Measurements from ENCODE around the gene SLC37A3.
A peak's percentile ranks its signal among the peaks of the same experiment; 100 is the strongest.
"Not testable (repeated sequence)": the region's sequence is repeated elsewhere in the genome, so short reads cannot be mapped to it uniquely, and the experiment has no call there.

Gene SLC37A3

GRCh38 chr7:140342727-140343514 lies 55.4 kb downstream of the SLC37A3 start:
- no peak for DNase-seq

DNA sequence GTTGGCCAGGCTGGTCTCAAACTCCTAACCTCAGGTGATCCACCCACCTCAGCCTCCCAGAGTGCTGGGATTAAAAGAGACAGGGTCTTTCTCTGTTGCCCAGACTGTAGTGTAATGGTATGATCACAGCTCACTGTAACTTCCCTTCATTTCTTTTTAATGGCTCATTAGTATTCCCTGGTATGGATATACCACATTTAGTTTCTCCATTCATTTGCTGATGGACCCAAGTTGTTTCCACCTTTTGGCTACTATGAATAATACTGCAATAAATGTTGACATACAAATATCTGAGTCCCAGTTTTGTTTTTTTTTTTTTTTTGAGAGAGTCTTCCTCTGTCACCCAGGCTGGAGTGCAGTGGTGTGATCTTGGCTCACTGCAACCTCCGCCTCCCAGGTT lies 59.4 kb downstream of the SLC37A3 start:
- DNase-seq: not testable (repeated sequence)

- no peak for DNase-seq
Observed at GRCh38 chr7:140334341-140335057, 63.8 kb downstream of the SLC37A3 start.

DNA sequence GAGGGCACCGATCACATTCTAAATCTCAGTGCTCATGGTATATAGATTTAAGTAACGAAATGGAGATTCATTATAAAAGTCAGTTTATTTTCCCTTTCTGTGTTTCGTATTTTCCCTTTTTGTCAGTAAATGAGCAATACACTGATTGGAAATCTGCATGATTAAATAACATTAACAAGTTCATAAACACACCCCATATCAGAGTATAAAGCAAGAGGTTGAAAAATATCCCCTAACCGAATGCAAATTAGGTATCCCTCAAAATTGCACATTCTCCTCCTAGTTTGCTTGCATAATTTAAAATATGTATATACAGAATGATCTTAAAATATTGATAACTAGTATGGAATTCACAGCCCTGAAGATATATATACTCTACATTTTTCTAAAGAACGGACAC lies 64.6 kb downstream of the SLC37A3 start:
- DNase-seq: no peak

DNA sequence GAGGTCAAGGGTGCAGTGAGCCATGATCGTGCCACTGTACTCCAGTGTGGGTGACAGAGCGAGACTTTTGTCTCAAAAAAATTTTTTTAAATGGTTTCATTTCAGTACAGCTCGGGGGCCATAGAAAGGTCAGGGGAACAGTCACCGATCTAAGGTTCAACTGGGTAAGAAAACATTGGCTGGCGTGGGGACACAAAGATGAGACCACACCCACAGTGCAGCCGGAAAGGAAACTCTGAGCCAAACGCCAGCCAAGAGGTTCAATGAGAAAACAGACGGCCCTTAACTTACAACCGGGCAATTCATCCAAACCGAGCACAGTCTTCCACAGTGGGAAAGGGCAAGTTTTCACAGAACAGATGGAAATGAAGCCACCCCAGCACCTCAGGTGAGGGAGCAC lies 65.1 kb downstream of the SLC37A3 start:
- DNase-seq: no peak

GRCh38 chr7:140330595-140330994 lies 67.7 kb downstream of the SLC37A3 start:
- DNase-seq: no peak

DNA sequence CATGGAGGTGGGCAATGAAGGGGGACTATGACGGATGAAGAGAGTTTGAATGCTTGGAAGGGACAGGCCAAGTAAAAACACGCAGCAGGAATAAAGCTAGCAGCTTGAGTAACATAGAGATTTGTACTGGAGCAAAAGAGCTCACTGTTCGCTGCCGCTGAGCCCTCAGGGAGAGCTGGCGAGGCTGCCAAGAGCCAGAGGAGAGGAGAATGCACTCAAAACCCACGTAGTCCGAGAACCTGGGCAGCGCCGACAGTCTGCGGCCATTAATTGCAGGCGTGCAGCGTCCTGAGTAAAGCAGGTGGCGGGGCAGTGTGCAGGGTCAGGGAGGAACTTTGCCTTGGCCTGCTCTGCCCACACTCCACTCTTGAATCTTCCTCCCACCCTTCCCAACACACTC lies 68.2 kb downstream of the SLC37A3 start:
- DNase-seq: no peak

DNA sequence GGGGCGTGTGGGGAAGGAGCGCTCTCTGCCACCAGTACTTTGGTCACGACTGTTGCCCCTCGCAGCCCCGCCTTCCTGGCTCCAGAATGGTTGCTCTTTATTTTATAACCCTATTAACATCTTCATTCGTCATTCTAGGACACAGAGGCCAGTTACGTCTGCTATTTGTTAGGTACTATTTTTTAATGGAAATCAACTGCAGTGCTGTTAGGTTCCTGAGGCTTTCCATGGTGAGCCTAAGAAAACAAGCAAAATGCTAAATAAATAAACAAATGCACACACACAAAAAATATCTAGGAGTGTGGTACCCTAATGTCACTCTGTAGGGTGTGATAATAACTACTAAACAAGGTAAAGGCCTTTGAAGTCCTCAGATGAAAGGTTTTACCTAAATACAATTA lies 71.1 kb downstream of the SLC37A3 start:
- no peak for DNase-seq

DNA sequence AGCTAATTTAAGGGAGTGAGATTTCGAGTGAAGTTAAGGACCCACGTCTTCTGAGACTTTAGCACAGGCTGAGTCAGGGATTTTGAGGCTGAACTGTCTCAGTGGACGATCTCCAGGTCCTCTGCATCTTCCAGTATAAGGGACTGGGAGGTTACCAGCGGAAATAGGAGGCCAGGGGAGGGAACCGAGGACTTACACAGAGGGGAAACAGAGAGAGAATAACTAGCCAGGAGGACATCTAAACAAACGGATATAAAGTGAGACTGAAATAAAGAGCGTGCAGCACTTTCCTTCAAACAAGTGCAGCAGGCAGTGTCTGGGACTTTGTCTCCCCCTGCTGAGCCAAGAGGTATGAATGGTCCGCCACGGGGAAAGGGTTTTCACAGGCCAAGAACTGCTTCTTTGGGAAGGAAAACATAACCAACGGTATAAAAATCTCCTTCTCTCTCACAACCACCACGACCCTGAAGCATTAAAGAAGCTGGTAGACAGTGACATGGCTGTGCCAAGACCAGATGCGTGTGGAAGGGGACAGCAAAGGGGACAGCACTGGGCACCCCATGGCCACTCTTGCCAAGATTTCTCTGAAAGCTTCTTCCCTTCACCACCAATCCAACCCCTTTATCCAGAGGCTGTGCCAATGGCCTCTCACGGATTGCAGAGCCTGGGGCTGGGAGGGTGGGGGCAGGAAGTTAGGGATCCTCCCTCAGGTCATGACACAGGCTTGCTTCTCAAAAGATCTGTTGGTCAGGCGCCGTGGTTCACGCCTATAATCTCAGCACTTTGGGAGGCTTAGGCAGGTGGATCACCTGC lies 72.0 kb downstream of the SLC37A3 start:
- peak; percentile 21 for DNase-seq

- no peak for DNase-seq
Observed at GRCh38 chr7:140325600-140325999, 72.7 kb downstream of the SLC37A3 start.

DNA sequence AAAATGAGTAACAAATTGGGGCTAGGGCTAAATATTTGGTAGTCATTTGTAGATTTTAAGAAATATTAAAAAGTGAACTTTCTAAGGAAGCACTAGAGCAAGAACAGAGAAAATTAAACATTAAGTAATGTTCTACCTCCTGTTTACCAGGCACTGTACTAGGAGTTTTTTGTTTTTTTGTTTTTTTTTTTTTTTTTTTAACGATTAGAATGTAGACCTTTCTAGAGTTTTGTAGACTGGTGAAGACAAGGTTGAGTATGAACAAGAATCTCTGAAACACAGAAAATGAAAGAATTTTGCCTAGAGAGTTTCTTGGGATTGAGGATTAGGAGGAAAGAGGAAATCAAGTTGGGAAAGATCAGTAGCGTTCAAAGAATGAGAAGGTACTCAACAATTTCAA lies 73.6 kb downstream of the SLC37A3 start:
- no peak for DNase-seq

- DNase-seq: no peak
Observed at GRCh38 chr7:140322759-140323158, 75.6 kb downstream of the SLC37A3 start.

GRCh38 chr7:140320078-140320477 lies 78.3 kb downstream of the SLC37A3 start:
- not testable (repeated sequence) for DNase-seq

GRCh38 chr7:140317999-140318398 lies 80.3 kb downstream of the SLC37A3 start:
- no peak for DNase-seq

DNA sequence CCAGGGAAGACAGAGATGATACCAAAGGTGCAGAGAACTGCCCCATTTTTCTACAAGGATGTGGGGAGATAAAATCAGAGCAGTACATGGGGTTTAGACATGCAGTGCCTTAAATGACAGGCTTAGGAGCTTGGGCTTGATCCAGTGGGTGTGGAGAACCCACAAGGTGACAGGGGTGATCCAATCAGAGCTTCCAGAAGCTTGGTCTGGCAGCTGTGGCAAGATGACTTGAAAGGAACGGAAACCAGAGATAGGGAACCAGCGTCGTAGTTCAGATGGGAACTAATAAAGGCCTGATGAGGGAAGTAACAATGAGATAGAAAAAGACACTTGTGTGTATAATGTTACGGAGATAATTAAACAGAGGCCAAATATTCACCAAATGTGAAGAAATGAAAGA lies 80.7 kb downstream of the SLC37A3 start:
- no peak for DNase-seq

- no peak for DNase-seq
Observed at GRCh38 chr7:140316165-140316661, 82.1 kb downstream of the SLC37A3 start.

DNA sequence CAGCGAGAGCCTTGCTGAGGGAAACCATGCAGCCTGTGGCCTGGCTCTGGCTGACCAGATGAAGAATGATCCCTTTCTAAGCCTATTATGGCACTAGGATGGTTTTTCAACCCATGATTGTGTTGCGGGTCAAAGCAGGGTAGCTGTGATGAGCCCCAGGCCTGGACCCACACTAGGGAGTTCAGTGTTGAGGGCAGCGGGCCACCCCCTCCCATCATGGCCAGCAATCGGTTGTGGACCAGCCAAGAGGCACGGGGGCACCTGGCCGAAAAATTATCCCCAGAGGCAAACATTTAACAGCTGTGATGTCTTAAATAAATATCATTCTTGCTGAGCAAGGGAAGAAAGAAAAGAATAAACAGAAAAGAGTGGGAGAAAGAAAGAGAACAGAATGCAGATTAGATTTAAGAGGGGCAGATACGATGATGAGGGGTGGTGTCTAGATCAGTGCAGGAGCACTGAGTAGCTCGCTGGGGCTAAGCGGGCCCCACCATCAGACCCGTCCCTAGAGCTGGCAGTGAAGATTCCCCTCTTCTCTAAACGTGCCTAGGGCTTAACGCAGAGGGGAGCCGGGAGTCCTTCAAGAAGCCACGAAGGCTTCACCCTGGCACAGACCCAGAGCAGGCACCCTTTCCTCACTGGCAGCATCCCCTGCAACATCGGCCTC lies 82.7 kb downstream of the SLC37A3 start:
- DNase-seq: no peak

DNA sequence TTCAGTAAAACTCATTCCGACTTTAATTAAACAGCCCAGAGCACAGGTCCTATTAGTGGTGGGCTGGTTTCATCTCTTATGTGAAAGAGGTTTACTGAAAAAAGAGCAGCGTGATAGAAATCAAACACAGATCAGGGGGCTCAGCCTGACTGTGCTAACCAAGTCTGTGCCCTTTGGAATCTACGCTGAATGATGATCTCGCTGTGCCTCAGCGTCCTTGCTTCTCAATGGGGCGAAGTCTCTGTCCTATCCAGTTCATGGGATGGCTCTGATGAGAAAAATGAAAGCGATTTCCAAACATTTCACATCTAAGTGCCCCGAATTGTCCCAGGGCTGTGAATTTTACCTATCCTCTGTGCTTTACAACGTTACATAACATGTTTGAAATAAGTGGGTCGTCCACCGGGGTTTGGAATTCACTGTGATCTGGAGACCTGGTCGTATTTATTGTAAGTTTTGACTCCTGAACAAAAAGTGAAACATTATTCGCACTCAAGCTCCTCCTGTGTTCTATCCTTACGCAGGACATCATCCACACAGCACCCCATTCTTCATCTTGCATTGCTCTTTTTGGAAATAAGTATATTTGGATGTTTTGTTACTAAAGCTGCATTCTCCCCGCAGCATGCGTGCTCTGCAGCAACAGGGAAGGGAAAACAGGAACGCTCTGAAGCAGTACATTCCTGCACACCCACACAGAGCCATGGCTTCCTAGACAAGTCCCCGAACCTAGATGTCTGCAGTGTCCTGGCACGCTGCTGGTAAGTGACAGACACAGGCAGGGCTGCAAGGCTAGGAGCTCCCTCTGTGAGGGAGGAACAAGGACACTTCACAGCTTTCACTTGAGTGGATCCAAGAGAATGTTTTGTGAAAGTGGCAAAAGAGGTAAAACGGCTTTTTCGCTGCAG lies 83.5 kb downstream of the SLC37A3 start:
- no peak for DNase-seq

- DNase-seq: no peak
Observed at GRCh38 chr7:140312141-140312846, 86.0 kb downstream of the SLC37A3 start.

DNA sequence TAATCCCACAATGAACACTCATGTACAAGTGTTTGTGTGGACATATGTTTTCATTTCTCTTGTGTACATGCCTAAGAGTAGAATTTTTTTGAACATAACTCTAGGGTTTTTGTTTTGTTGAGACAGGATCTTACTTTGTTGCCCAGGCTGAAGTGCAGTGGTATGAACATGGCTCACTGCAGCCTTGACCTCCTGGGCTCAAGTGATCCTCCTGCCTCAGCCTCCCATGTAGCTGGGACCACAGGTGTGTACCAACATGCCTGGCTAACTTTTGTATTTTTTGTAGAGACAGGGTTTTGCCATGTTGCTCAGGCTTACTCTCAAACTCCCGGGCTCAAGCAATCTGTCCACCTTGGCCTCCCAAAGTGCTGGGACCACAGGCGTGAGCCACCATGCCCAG lies 87.2 kb downstream of the SLC37A3 start:
- not testable (repeated sequence) for DNase-seq

Measured in DMS 273 treated with DMSO at 0.1 percent for 48 hours (cell line).